ENCODE data around the gene TRERF1. TPM values are rescaled to one million over a fixed set of nuclear protein-coding genes. Genes with fewer than 3 reads are reported as not detected.

TRERF1 gene
- polyA plus RNA-seq, 1 of the 3 experiments (the other 2 are of a cell fraction) = 3.6 TPM

- no peak for TF ChIP-seq NRF1 (IDR thresholded peaks at IDR 0.05; ENCODE audit: low read depth, low read length)
- TF ChIP-seq EP300 (IDR thresholded peaks at IDR 0.05; ENCODE audit: borderline replicate concordance in 1 of 2, low read depth in 1 of 2, low read length in 1 of 2) = no peak
- no peak for TF ChIP-seq FOXJ3 (CRISPR knock-in tag; IDR thresholded peaks at IDR 0.05)
- TF ChIP-seq RAD21 (IDR thresholded peaks at IDR 0.05; ENCODE audit: low read length) = no peak
Measured at GRCh38 chr6:42368181-42368580, 83.5 kb downstream of the TRERF1 start (continued).

GRCh38 chr6:42367353-42368011 is 84.2 kb downstream of the TRERF1 start:
- no peaks in the 10 kb centered on the region for H3K4me1 ChIP-seq (ENCODE audit: control insufficient read depth in 1 of 2, insufficient read depth in 2 of 2, low read depth in 1 of 2, low read length in 1 of 2)
- ChIA-PET POLR2A (interaction anchor here (0.6 to 1.1 kb wide), 2 partner anchors 16 to 156 kb away, joined by 3 read pairs; no protein-coding TSS in a partner anchor), CTCF (interaction anchor here (1.2 to 1.6 kb wide), 3 partner anchors 12 to 180 kb away, joined by 4 to 5 read pairs (median 4); no protein-coding TSS in a partner anchor)
- no peaks in the 10 kb centered on the region for H3K27me3 ChIP-seq (ENCODE audit: insufficient read depth)
- no peak overlapping the region for H3K4me3 ChIP-seq (ENCODE audit: low read depth in 2 of 2, low read length in 1 of 2)
- H3K36me3 ChIP-seq (replicated peaks in 1 of 2; ENCODE audit: control insufficient read depth in 1 of 2, insufficient read depth in 2 of 2, low read length in 1 of 2) = no peaks in the 10 kb centered on the region
- no peaks in the 10 kb centered on the region for H3K9me3 ChIP-seq
- H3F3A ChIP-seq (replicated peaks; ENCODE audit: insufficient read depth) = no peaks in the 10 kb centered on the region
- H3K4me2 ChIP-seq = no peak overlapping the region
- no peak overlapping the region for H3K27ac ChIP-seq (ENCODE audit: low read depth in 2 of 2, low read length in 1 of 2)
- H3K79me2 ChIP-seq (ENCODE audit: insufficient read depth) = no peaks in the 10 kb centered on the region
- no peaks in the 10 kb centered on the region; the same call in 1 of the 2 replicates for H4K20me1 ChIP-seq (ENCODE audit: insufficient read depth)
- no peak for DNase-seq
- no peak overlapping the region for H2AFZ ChIP-seq (ENCODE audit: low read depth)
- no peaks in the 10 kb centered on the region for H3K9me2 ChIP-seq
- 98% methylated on average over 11 of the region's 14 CpGs for WGBS (ENCODE audit: low lambda C conversion rate)
- H3K9ac ChIP-seq = no peak overlapping the region
- TF ChIP-seq FOSL2 (IDR thresholded peaks at IDR 0.05; ENCODE audit: borderline replicate concordance, low read depth) (no peak), USF2 (IDR thresholded peaks at IDR 0.05; ENCODE audit: borderline replicate concordance, low read depth, low read length) (no peak), GATA2 (CRISPR knock-in tag; IDR thresholded peaks at IDR 0.05) (no peak), ELF1 (IDR thresholded peaks at IDR 0.05) (no peak), TCF12 (IDR thresholded peaks at IDR 0.05) (no peak), NFIC (IDR thresholded peaks at IDR 0.05; ENCODE audit: borderline replicate concordance) (no peak), TEAD4 (IDR thresholded peaks at IDR 0.05; ENCODE audit: borderline replicate concordance, insufficient read depth) (no peak), RFX5 (IDR thresholded peaks at IDR 0.05; ENCODE audit: low read length) (no peak), MEF2A (IDR thresholded peaks at IDR 0.05; ENCODE audit: borderline replicate concordance, low read depth) (no peak), MAX (IDR thresholded peaks at IDR 0.05; ENCODE audit: low read depth) (no peak), RCOR1 (IDR thresholded peaks at IDR 0.05; ENCODE audit: low read length) (no peak), GABPA (IDR thresholded peaks at IDR 0.05; ENCODE audit: low read depth) (no peak), PBX3 (IDR thresholded peaks at IDR 0.05) (no peak), IRF3 (IDR thresholded peaks at IDR 0.05; ENCODE audit: low read depth, low read length) (no peak), MXI1 (IDR thresholded peaks at IDR 0.05; ENCODE audit: low read depth, low read length) (no peak), NRF1 (IDR thresholded peaks at IDR 0.05; ENCODE audit: low read depth, low read length) (no peak), YY1 (IDR thresholded peaks at IDR 0.05; ENCODE audit: low read depth) (no peak)

Measured in SK-N-SH (cell line).